ENCODE results near the gene CXCL1. TPM values are rescaled to one million over a fixed set of nuclear protein-coding genes. Genes with fewer than 3 reads are reported as not detected.

CXCL1 gene
- total and polyA plus RNA-seq, 2 of the 13 experiments (the other 11 are each of a cell fraction or from before 2014, with no cell fraction given), result 0.15 TPM; not detected in 1

DNA sequence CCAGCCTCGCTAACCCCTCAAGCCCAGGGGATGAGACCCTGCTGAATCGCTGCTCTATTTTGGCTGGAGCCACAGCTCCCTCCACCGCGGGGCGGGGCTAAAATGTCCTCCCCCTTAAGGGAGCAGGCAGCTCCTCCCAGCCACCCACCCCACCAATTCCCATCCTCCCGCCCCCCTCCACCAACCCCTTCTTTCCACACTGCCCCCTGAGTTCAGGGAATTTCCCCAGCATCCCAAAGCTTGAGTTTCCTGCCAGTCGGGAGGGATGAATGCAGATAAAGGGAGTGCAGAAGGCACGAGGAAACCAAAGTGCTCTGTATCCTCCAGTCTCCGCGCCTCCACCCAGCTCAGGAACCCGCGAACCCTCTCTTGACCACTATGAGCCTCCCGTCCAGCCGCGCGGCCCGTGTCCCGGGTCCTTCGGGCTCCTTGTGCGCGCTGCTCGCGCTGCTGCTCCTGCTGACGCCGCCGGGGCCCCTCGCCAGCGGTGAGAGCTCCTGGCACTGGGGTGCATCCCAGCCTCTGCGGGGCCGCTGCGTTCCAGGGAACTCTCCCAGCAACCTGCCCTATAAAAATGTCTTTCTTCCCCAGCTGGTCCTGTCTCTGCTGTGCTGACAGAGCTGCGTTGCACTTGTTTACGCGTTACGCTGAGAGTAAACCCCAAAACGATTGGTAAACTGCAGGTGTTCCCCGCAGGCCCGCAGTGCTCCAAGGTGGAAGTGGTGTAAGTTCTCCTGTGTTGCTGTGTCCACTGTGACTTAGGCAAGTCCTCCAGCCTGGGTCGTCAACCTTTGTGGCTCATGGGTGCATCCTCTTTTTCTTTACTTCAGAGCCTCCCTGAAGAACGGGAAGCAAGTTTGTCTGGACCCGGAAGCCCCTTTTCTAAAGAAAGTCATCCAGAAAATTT lies 32.6 kb upstream of the CXCL1 start, which contains the start of gene CXCL6:
Gene CXCL6, plus strand, starts transcription at position 306 of the 907 bp plus-strand sequence. Its CDS starts 73 bp downstream, at position 379.
- POLR2A ChIA-PET, result no interaction called here
- Histone ChIP-seq H3K79me2 (ENCODE audit: insufficient read depth, low read length) (no peaks in the 10 kb centered on the region), H3K27ac (ENCODE audit: extremely low read length, insufficient read depth, low read length) (no peak within 1 kb of the TSS), H3K9ac (ENCODE audit: insufficient read depth, low read depth, low read length) (no peak within 1 kb of the TSS), H3K4me2 (ENCODE audit: low read depth, low read length) (no peak within 1 kb of the TSS), H3K9me3 (ENCODE audit: low read length) (no peaks in the 10 kb centered on the region), H2AFZ (ENCODE audit: low read length) (no peak within 1 kb of the TSS), H3K36me3 (replicated peaks in 1 of 2; ENCODE audit: control insufficient read depth in 1 of 2, insufficient read depth in 2 of 2, low read length in 2 of 2) (no peaks in the 10 kb centered on the region), H3K4me1 (ENCODE audit: insufficient read depth, low read length) (peaks cover 8% of the 10 kb centered on the region; the same call in 1 of the 2 replicates), H4K20me1 (ENCODE audit: insufficient read depth, low read length) (no peaks in the 10 kb centered on the region), H3K4me3 (replicated peaks in 1 of 3; ENCODE audit: insufficient read depth in 1 of 3, low read depth in 2 of 3, low read length in 3 of 3) (no peak within 1 kb of the TSS), H3K27me3 (ENCODE audit: control insufficient read depth in 1 of 2, insufficient read depth in 2 of 2, low read length in 2 of 2) (peaks cover 0 to 5% of the 10 kb centered on the region in 2 experiments; a peak in 1 of 5 replicates)
- intact Hi-C loops (cut with micrococcal nuclease; ENCODE audit: unreplicated experiment), result no loop called here
- ATAC-seq (no peak), DNase-seq (ENCODE audit: low spot score) (no peak), FAIRE-seq (no peak)
- CTCF ChIA-PET (ENCODE audit: low intra/inter-chr PET ratio, low total read pairs), result no interaction called here
- in situ Hi-C loops (cut with HindIII; ENCODE audit: extremely low pct_ligation_motif_present, low pct_unique_long_range_greater_than_20kb), result no loop called here
- no TSS peak for BruUV-seq (replicated peaks)
- WGBS (ENCODE audit: low lambda C conversion rate), result 32% methylated on average over 17 of the region's 41 CpGs
- TF ChIP-seq, protein P1, sequence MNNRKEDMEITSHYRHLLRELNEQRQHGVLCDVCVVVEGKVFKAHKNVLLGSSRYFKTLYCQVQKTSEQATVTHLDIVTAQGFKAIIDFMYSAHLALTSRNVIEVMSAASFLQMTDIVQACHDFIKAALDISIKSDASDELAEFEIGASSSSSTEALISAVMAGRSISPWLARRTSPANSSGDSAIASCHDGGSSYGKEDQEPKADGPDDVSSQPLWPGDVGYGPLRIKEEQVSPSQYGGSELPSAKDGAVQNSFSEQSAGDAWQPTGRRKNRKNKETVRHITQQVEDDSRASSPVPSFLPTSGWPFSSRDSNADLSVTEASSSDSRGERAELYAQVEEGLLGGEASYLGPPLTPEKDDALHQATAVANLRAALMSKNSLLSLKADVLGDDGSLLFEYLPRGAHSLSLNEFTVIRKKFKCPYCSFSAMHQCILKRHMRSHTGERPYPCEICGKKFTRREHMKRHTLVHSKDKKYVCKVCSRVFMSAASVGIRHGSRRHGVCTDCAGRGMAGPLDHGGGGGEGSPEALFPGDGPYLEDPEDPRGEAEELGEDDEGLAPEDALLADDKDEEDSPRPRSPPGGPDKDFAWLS (CRISPR knock-in tag; IDR thresholded peaks at IDR 0.05; ENCODE audit: borderline replicate concordance), result no peak
- no peak for TF ChIP-seq MTF1 (CRISPR knock-in tag; IDR thresholded peaks at IDR 0.05)
- TF ChIP-seq ZNF318 (CRISPR knock-in tag; IDR thresholded peaks at IDR 0.05), result no peak
- no peak for TF ChIP-seq ZBTB37 (CRISPR knock-in tag; IDR thresholded peaks at IDR 0.05)
- TF ChIP-seq ZNF839 (CRISPR knock-in tag; IDR thresholded peaks at IDR 0.05; ENCODE audit: borderline replicate concordance), result no peak
- no peak for TF ChIP-seq ZNF343 (CRISPR knock-in tag; IDR thresholded peaks at IDR 0.05)
- TF ChIP-seq, protein P2, sequence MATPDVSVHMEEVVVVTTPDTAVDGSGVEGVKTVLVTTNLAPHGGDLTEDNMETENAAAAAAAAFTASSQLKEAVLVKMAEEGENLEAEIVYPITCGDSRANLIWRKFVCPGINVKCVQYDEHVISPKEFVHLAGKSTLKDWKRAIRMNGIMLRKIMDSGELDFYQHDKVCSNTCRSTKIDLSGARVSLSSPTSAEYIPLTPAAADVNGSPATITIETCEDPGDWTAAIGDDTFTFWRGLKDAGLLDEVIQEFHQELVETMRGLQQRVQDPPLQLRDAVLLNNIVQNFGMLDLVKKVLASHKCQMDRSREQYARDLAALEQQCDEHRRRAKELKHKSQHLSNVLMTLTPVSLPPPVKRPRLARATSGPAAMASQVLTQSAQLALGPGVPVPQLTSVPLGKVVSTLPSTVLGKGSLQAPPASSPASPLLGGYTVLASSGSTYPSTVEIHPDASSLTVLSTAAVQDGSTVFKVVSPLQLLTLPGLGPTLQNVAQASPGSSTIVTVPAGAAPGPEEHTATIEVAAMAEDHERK (CRISPR knock-in tag; IDR thresholded peaks at IDR 0.05; ENCODE audit: low read depth), result no peak
- no peak for TF ChIP-seq HMG20A (CRISPR knock-in tag; IDR thresholded peaks at IDR 0.05; ENCODE audit: borderline replicate concordance)
- no peak for TF ChIP-seq ZNF761 (CRISPR knock-in tag; conservative IDR thresholded peaks at IDR 0.05)
- no peak for TF ChIP-seq ZNF790 (CRISPR knock-in tag; IDR thresholded peaks at IDR 0.05; ENCODE audit: borderline replicate concordance)

Measured in HepG2 (cell line).